ENCODE results near the gene SUSD6. TPM values are rescaled to one million over a fixed set of nuclear protein-coding genes. Genes with fewer than 3 reads are reported as not detected.

Gene SUSD6
- total and polyA plus RNA-seq, 2 donors (not counting 1 experiment from before 2014, with no cell fraction given): 62.3 to 97.8 TPM

GRCh38 chr14:69756298-69756697 is 144.9 kb downstream of the SUSD6 start:
- Histone ChIP-seq H3K9ac (ENCODE audit: low read length) (no peak overlapping the region), H3K79me2 (ENCODE audit: control insufficient read depth, insufficient read depth, low read length) (no peaks in the 10 kb centered on the region), H3K27ac (ENCODE audit: low read length in 2 of 2) (no peak overlapping the region), H3K4me1 (ENCODE audit: control insufficient read depth in 2 of 2, insufficient read depth in 2 of 2, low read length in 2 of 2) (no peaks in the 10 kb centered on the region), H2AFZ (ENCODE audit: insufficient read depth, low read depth, low read length, poor library complexity, severe bottlenecking) (no peak overlapping the region), H3K27me3 (replicated peaks in 1 of 4; ENCODE audit: control extremely low read depth in 1 of 4, control insufficient read depth in 3 of 4, insufficient read depth in 4 of 4, low read length in 3 of 4) (no peaks in the 10 kb centered on the region), H4K20me1 (ENCODE audit: control insufficient read depth, insufficient read depth, low read length, poor library complexity, severe bottlenecking) (no peaks in the 10 kb centered on the region), H3K4me2 (replicated peaks; ENCODE audit: low read depth, low read length, poor library complexity, severe bottlenecking) (no peak overlapping the region), H3K36me3 (replicated peaks in 1 of 2; ENCODE audit: control extremely low read depth in 1 of 2, control insufficient read depth in 1 of 2, extremely low read depth in 1 of 2, insufficient read depth in 2 of 2, low read length in 1 of 2) (no peaks in the 10 kb centered on the region), H3K9me3 (ENCODE audit: control extremely low read depth in 1 of 3, control insufficient read depth in 2 of 3, insufficient read depth in 1 of 3, low read length in 2 of 3) (no peaks in the 10 kb centered on the region), H3K4me3 (ENCODE audit: control extremely low read depth in 1 of 5, extremely low read depth in 1 of 5, insufficient read depth in 1 of 5, low read depth in 2 of 5, low read length in 4 of 5) (no peak overlapping the region)
- DNase-seq: no peak
- CTCF ChIA-PET: no interaction called here
- no peak overlapping the region for H3K27ac Mint-ChIP-seq
- 83% methylated on average over 3 of the region's 3 CpGs for WGBS (ENCODE audit: insufficient coverage)
- TF ChIP-seq EZH2 (IDR thresholded peaks at IDR 0.05; ENCODE audit: borderline replicate concordance, insufficient read depth, low read depth, low read length, poor library complexity, severe bottlenecking) (no peak), CTCF (IDR thresholded peaks at IDR 0.05) (no peak)
- no peaks in the 10 kb centered on the region for H3K9me3 Mint-ChIP-seq (ENCODE audit: insufficient read depth)
- no peak for ATAC-seq (ENCODE audit: low read depth)
- intact Hi-C loops (cut with micrococcal nuclease): no loop called here
- POLR2A ChIA-PET: no interaction called here
- H3K27me3 Mint-ChIP-seq: no peaks in the 10 kb centered on the region
- H3K4me1 Mint-ChIP-seq: peaks cover 7% of the 10 kb centered on the region
- no peak overlapping the region for H3K4me3 Mint-ChIP-seq

GRCh38 chr14:69760810-69761209 is 149.4 kb downstream of the SUSD6 start:
- Histone ChIP-seq H3K9me3 (ENCODE audit: control extremely low read depth in 1 of 3, control insufficient read depth in 2 of 3, insufficient read depth in 1 of 3, low read length in 2 of 3) (no peaks in the 10 kb centered on the region), H3K79me2 (ENCODE audit: control insufficient read depth, insufficient read depth, low read length) (no peaks in the 10 kb centered on the region), H3K4me1 (ENCODE audit: control insufficient read depth in 2 of 2, insufficient read depth in 2 of 2, low read length in 2 of 2) (no peaks in the 10 kb centered on the region), H3K4me2 (replicated peaks; ENCODE audit: low read depth, low read length, poor library complexity, severe bottlenecking) (no peak overlapping the region), H3K36me3 (replicated peaks in 1 of 2; ENCODE audit: control extremely low read depth in 1 of 2, control insufficient read depth in 1 of 2, extremely low read depth in 1 of 2, insufficient read depth in 2 of 2, low read length in 1 of 2) (no peaks in the 10 kb centered on the region), H2AFZ (ENCODE audit: insufficient read depth, low read depth, low read length, poor library complexity, severe bottlenecking) (no peak overlapping the region), H4K20me1 (ENCODE audit: control insufficient read depth, insufficient read depth, low read length, poor library complexity, severe bottlenecking) (no peaks in the 10 kb centered on the region), H3K27ac (ENCODE audit: low read length in 2 of 2) (no peak overlapping the region), H3K4me3 (ENCODE audit: control extremely low read depth in 1 of 5, extremely low read depth in 1 of 5, insufficient read depth in 1 of 5, low read depth in 2 of 5, low read length in 4 of 5) (no peak overlapping the region), H3K9ac (ENCODE audit: low read length) (no peak overlapping the region), H3K27me3 (replicated peaks in 1 of 4; ENCODE audit: control extremely low read depth in 1 of 4, control insufficient read depth in 3 of 4, insufficient read depth in 4 of 4, low read length in 3 of 4) (no peaks in the 10 kb centered on the region)
- Mint-ChIP-seq H3K9me3 (ENCODE audit: insufficient read depth) (no peaks in the 10 kb centered on the region), H3K27ac (no peak overlapping the region), H3K27me3 (no peaks in the 10 kb centered on the region), H3K4me1 (peaks cover 4% of the 10 kb centered on the region), H3K4me3 (no peak overlapping the region)
- no peak for TF ChIP-seq CTCF (IDR thresholded peaks at IDR 0.05)
- TF ChIP-seq EZH2 (IDR thresholded peaks at IDR 0.05; ENCODE audit: borderline replicate concordance, insufficient read depth, low read depth, low read length, poor library complexity, severe bottlenecking): no peak
- WGBS (ENCODE audit: insufficient coverage): 89% methylated on average over 1 of the region's 1 CpG
- ChIA-PET POLR2A (no interaction called here), CTCF (no interaction called here)
- no peak for DNase-seq
- intact Hi-C loops (cut with micrococcal nuclease): loop anchor here (10.0 kb wide), 1 partner anchor 1044 kb away; the partner anchor contains the start of gene MAP3K9
- no peak for ATAC-seq (ENCODE audit: low read depth)

Data from B cell (primary cell).